Measurements from ENCODE around the gene NAGA. TPM values are rescaled to one million over a fixed set of nuclear protein-coding genes. Genes with fewer than 3 reads are reported as not detected.
"Not testable (repeated sequence)": the region's sequence is repeated elsewhere in the genome, so short reads cannot be mapped to it uniquely, and the experiment has no call there.

The NAGA gene
- 10 to 100 TPM; 13.1 to 26.2 (median 17.3) TPM for total RNA-seq

- 0% methylated on average over 42 to 48 of the region's 56 CpGs for WGBS, 2 donors
These were observed at the start of gene NAGA for GRCh38 chr22:42070517-42071422. Gene NAGA, minus strand, starts transcription at chr22:42070812. Its CDS starts 515 bp downstream, at chr22:42070297.

GRCh38 chr22:42116848-42117424, 46.3 kb upstream of the NAGA start:
- WGBS, 2 donors, result 92 to 93% methylated on average over 4 of the region's 4 CpGs
- intact Hi-C loops (cut with DNase I; ENCODE audit: low total_unique reads), result no loop called here
- peak in 1 of 2 donors; percentile 58 for DNase-seq (ENCODE audit: low spot score in 2 of 2)
- TF ChIP-seq POLR2A (IDR thresholded peaks at IDR 0.05) (no peak), CTCF (IDR thresholded peaks at IDR 0.05) (no peak)
- H3K4me3 ChIP-seq (ENCODE audit: low read depth, poor library complexity, severe bottlenecking), result no peak overlapping the region

More at GRCh38 chr22:42070517-42071422, at the start of gene NAGA:
- DNase-seq (ENCODE audit: low spot score in 2 of 2), result peak; percentile 95 to 99
- intact Hi-C loops (cut with DNase I; ENCODE audit: low total_unique reads), result no loop called here
- peak within 1 kb of the TSS; percentile 33 for H3K4me3 ChIP-seq (ENCODE audit: low read depth, poor library complexity, severe bottlenecking)
- TF ChIP-seq CTCF (IDR thresholded peaks at IDR 0.05), result no peak

GRCh38 chr22:42115420-42115830, 44.8 kb upstream of the NAGA start:
- H3K4me3 ChIP-seq (ENCODE audit: low read depth, poor library complexity, severe bottlenecking); intact Hi-C loops (cut with DNase I; ENCODE audit: low total_unique reads); DNase-seq (ENCODE audit: low spot score in 2 of 2): not testable (repeated sequence)
- 82 to 86% methylated on average over 6 of the region's 6 CpGs for whole genome bisulfite sequencing, 2 donors

- intact Hi-C loops (cut with DNase I; ENCODE audit: low total_unique reads), result no loop called here
- H3K4me3 ChIP-seq (ENCODE audit: low read depth, poor library complexity, severe bottlenecking), result no peak overlapping the region
- peak in 1 of 2 donors; percentile 64 for DNase-seq (ENCODE audit: low spot score in 2 of 2)
- TF ChIP-seq CTCF (IDR thresholded peaks at IDR 0.05) (no peak), POLR2A (IDR thresholded peaks at IDR 0.05) (no peak)
- WGBS, 2 donors, result 97 to 98% methylated on average over 7 of the region's 7 CpGs
These were observed 44.1 kb upstream of the NAGA start for GRCh38 chr22:42114721-42115120.

- not testable (repeated sequence) for DNase-seq (ENCODE audit: low spot score in 2 of 2)
These were observed 42.2 kb upstream of the NAGA start for GRCh38 chr22:42112793-42113192.

GRCh38 chr22:42111798-42112197, 41.2 kb upstream of the NAGA start:
- intact Hi-C loops (cut with DNase I; ENCODE audit: low total_unique reads), result no loop called here
- no peak overlapping the region for H3K4me3 ChIP-seq (ENCODE audit: low read depth, poor library complexity, severe bottlenecking)
- TF ChIP-seq CTCF (IDR thresholded peaks at IDR 0.05), result no peak
- no peak for TF ChIP-seq POLR2A (IDR thresholded peaks at IDR 0.05)
- DNase-seq (ENCODE audit: low spot score in 2 of 2), result no peak
- 82 to 92% methylated on average over 4 of the region's 4 CpGs for WGBS, 2 donors

More at GRCh38 chr22:42112793-42113192, 42.2 kb upstream of the NAGA start:
- intact Hi-C loops (cut with DNase I; ENCODE audit: low total_unique reads); H3K4me3 ChIP-seq (ENCODE audit: low read depth, poor library complexity, severe bottlenecking): not testable (repeated sequence)
- WGBS, 2 donors, result 44 to 48% methylated on average over 4 of the region's 4 CpGs
